ENCODE results near the gene OR6B1.

OR6B1 gene

GRCh38 chr7:143987513-143987912, 12.6 kb upstream of the OR6B1 start:
- H3K9me3 ChIP-seq (ENCODE audit: severe bottlenecking): no peaks in the 10 kb centered on the region
- no peaks in the 10 kb centered on the region for H3K27me3 ChIP-seq (ENCODE audit: insufficient read depth, low read depth, severe bottlenecking)
- H3K36me3 ChIP-seq: no peaks in the 10 kb centered on the region
- H3K27ac ChIP-seq: no peak overlapping the region
- no peak for DNase-seq
- TF ChIP-seq, protein P1, sequence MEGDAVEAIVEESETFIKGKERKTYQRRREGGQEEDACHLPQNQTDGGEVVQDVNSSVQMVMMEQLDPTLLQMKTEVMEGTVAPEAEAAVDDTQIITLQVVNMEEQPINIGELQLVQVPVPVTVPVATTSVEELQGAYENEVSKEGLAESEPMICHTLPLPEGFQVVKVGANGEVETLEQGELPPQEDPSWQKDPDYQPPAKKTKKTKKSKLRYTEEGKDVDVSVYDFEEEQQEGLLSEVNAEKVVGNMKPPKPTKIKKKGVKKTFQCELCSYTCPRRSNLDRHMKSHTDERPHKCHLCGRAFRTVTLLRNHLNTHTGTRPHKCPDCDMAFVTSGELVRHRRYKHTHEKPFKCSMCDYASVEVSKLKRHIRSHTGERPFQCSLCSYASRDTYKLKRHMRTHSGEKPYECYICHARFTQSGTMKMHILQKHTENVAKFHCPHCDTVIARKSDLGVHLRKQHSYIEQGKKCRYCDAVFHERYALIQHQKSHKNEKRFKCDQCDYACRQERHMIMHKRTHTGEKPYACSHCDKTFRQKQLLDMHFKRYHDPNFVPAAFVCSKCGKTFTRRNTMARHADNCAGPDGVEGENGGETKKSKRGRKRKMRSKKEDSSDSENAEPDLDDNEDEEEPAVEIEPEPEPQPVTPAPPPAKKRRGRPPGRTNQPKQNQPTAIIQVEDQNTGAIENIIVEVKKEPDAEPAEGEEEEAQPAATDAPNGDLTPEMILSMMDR (IDR thresholded peaks at IDR 0.05; ENCODE audit: low read depth, low read length): no peak
- no peak overlapping the region for H3K4me3 ChIP-seq (ENCODE audit: low read depth, low read length)

DNA sequence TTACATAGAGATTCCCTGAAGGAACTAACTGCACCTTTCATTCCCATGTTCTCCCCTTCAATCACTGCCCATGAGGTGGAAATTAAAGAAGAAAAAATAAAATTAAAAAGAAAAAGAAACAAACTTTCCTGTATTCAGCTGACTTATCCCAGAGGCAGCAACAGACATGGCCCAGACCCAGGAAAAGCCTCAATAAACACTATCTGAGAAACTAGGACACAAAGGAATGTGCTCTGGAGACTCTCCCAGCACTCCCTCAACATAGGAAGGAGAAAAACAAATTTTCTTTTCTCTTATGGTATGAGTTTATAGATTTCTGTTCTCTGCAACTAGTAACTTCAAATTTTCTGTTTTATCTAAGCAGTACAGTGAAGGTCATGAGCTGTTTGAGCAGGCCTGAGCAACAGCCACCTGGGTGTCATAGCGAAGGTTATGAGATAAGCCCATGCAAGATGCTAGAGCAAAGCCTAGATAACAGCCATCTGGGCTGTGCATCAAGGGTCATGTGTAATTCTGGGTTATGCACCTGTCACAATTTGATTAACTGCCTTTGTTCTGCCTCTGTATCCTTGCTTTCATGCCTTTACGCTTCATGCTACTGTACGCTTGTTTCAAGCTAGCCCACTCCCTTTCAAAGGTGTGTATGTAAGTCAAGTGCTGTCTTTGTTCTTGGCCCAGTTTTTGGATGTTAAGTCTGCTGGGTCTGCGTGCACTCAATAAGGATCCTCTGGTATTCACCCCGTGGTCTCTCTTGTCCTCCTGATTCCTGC, 11.0 kb upstream of the OR6B1 start:
- Histone ChIP-seq H3K27me3 (ENCODE audit: insufficient read depth, low read depth, severe bottlenecking) (no peaks in the 10 kb centered on the region), H3K9me3 (ENCODE audit: severe bottlenecking) (no peaks in the 10 kb centered on the region), H3K27ac (no peak overlapping the region), H3K4me3 (ENCODE audit: low read depth, low read length) (no peak overlapping the region), H3K36me3 (no peaks in the 10 kb centered on the region)
- TF ChIP-seq, protein P1 (IDR thresholded peaks at IDR 0.05; ENCODE audit: low read depth, low read length): no peak
- no peak for DNase-seq

DNA sequence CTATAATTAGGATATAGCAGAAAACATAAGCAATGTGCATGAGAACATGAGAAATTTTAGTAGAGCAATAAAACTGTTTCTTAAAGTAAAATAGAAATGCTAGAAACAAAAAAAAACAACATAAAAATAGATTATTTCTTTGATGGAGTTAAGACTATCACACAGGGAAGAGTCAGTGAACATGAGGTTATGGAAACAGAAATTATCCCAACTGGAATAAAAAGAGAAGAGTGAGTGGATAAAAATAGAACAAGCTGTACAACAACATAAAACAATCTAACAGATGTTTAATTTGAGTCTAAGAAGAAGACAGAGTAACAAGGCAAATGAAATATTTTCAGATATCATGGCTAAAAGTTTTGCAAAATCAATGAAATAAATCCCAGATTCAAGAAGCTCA, 7.5 kb upstream of the OR6B1 start:
- no peak overlapping the region for H3K4me3 ChIP-seq (ENCODE audit: low read depth, low read length)
- DNase-seq: no peak
- TF ChIP-seq, protein P1 (IDR thresholded peaks at IDR 0.05; ENCODE audit: low read depth, low read length): no peak
- no peaks in the 10 kb centered on the region for H3K36me3 ChIP-seq
- no peaks in the 10 kb centered on the region for H3K27me3 ChIP-seq (ENCODE audit: insufficient read depth, low read depth, severe bottlenecking)
- no peaks in the 10 kb centered on the region for H3K9me3 ChIP-seq (ENCODE audit: severe bottlenecking)
- H3K27ac ChIP-seq: no peak overlapping the region

- Histone ChIP-seq H3K4me3 (ENCODE audit: low read depth, low read length) (no peak overlapping the region), H3K9me3 (ENCODE audit: severe bottlenecking) (no peaks in the 10 kb centered on the region), H3K36me3 (no peaks in the 10 kb centered on the region), H3K27me3 (ENCODE audit: insufficient read depth, low read depth, severe bottlenecking) (no peaks in the 10 kb centered on the region), H3K27ac (no peak overlapping the region)
- no peak for DNase-seq
- TF ChIP-seq, protein P1 (IDR thresholded peaks at IDR 0.05; ENCODE audit: low read depth, low read length): no peak
Measured at GRCh38 chr7:143993924-143994323, 6.2 kb upstream of the OR6B1 start.

DNA sequence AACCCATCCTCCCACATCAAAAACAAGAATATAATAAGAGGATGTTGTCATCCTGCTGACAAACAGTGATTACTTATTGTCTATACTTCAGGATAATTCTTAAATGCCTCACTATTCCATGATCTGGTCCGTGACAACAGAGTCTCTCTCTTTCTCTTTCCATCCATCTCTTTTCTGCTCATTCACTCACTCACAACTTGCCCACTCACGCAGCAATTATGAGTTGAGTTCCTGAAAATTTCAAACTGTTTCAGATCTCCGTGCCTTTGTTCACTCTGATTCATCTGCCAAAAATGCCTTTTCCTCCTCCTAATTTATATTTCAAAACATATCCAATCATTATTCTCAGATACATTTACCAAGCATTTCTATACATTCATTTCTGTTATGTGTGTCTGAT, 1.4 kb downstream of the OR6B1 start:
- Histone ChIP-seq H3K4me3 (ENCODE audit: low read depth, low read length) (no peak overlapping the region), H3K36me3 (no peaks in the 10 kb centered on the region), H3K9me3 (ENCODE audit: severe bottlenecking) (no peaks in the 10 kb centered on the region), H3K27ac (no peak overlapping the region), H3K27me3 (ENCODE audit: insufficient read depth, low read depth, severe bottlenecking) (no peaks in the 10 kb centered on the region)
- no peak for DNase-seq
- TF ChIP-seq, protein P1 (IDR thresholded peaks at IDR 0.05; ENCODE audit: low read depth, low read length): no peak

DNA sequence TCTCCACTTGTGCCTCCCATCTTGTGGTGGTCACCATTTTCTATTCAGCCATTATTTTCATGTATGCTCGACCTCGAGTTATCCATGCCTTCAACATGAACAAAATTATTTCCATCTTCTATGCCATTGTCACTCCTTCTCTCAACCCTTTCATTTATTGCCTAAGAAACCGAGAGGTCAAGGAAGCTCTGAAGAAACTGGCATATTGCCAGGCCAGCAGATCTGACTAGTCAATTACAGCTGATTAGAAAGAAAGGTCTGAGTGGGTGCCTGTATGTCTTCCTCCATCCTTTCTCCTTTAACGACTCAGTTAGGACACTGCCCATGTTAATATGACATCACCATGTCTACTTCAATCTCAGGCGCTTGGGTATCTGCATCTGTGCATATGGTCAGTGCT, 4.6 kb downstream of the OR6B1 start:
- H3K9me3 ChIP-seq (ENCODE audit: severe bottlenecking): peaks cover 3% of the 10 kb centered on the region
- no peak overlapping the region for H3K27ac ChIP-seq
- no peak overlapping the region for H3K4me3 ChIP-seq (ENCODE audit: low read depth, low read length)
- DNase-seq: no peak
- TF ChIP-seq, protein P1 (IDR thresholded peaks at IDR 0.05; ENCODE audit: low read depth, low read length): no peak
- no peaks in the 10 kb centered on the region for H3K27me3 ChIP-seq (ENCODE audit: insufficient read depth, low read depth, severe bottlenecking)
- no peaks in the 10 kb centered on the region for H3K36me3 ChIP-seq

All from WERI-Rb-1 (cell line).